Stimulated activated naive B cell treated with anti-CD40 and anti-IgM and Interleukin-4, amounts not matched to agents 10 μg/mL and 1 μg/mL and 100 μg/mL, for 72 hours (primary cell): ENCODE data around the gene KLF14.
"Not testable (repeated sequence)": the region's sequence is repeated elsewhere in the genome, so short reads cannot be mapped to it uniquely, and the experiment has no call there.

Experiments
- ATAC-seq, 2 donors: fragments of 150-1000 bp; cut with Tn5 transposase; replicated peaks; 2 replicates each; pipeline ENCODE4 v1.10.0; 2021; ENCODE audit warnings: moderate library complexity in 1 of 2
- DNase-seq: peaks from one replicate; pipeline ENCODE4 v3.0.0; 2021
- H3K27ac Mint-ChIP-seq: one replicate; pipeline ENCODE4 v1.8.0; 2022; ENCODE audit warnings: mild to moderate bottlenecking, mixed read lengths
- H3K27me3 Mint-ChIP-seq, 2 donors: one replicate each; pipeline ENCODE4 v1.8.0; 2022; ENCODE audit warnings: mixed read lengths in 2 of 2
- H3K36me3 Mint-ChIP-seq, 2 donors: one replicate each; pipeline ENCODE4 v1.8.0; 2022; ENCODE audit warnings: mixed read lengths in 2 of 2, mild to moderate bottlenecking in 1 of 2
- H3K4me1 Mint-ChIP-seq, 2 donors: one replicate each; pipeline ENCODE4 v1.8.0; 2022; ENCODE audit warnings: mixed read lengths in 2 of 2, mild to moderate bottlenecking in 1 of 2
- H3K4me3 Mint-ChIP-seq, 2 donors: one replicate each; pipeline ENCODE4 v1.8.0; 2022; ENCODE audit warnings: mild to moderate bottlenecking in 2 of 2, mixed read lengths in 2 of 2, moderate library complexity in 1 of 2
- H3K9me3 Mint-ChIP-seq, 2 donors: one replicate each; pipeline ENCODE4 v1.8.0; 2022; ENCODE audit warnings: mixed read lengths in 2 of 2, mild to moderate bottlenecking in 1 of 2

Gene KLF14

DNA sequence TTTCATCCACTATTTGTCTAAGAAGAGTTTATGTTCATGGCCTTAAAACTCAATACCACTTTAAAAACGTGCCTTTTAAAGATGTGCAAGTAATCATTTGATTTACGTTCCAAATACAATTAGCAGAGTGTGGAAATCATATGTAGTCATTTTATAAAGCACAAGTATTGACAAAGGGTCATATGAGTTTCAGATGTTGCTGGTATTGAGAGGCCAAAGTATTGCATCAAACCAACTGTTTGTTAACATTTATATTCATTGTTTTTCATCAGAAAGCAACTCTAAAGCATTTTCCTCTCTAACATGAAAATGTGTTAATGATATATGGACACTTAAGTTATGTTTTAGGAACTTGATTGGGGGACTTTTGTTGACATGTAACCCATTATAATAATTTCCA lies 36.2 kb downstream of the KLF14 start:
- Mint-ChIP-seq H3K36me3 (no peaks in the 10 kb centered on the region), H3K4me3 (no peak overlapping the region), H3K9me3 (no peaks in the 10 kb centered on the region), H3K27ac (no peak overlapping the region), H3K27me3 (peaks cover 6 to 10% of the 10 kb centered on the region in 2 donors), H3K4me1 (no peaks in the 10 kb centered on the region)
- no peak for ATAC-seq
- no peak for DNase-seq

DNA sequence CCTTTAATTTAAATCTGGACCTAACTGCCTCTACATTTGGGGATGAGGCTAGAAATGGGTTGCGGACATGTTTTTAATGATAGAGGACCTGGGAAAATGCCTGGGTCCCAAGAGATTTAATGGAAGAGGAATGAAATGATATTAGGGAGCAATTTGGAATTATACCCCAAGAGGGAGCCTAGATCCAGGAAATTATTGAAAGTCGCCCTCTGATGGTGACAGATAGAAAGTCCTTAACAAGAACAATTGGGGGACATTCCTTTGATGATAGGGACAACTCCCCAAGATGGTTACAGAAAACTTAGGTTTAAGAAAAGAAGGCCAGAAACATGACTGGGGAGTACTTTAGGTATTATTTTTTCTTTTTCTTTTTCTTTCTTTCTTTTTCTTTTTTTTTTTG lies 38.2 kb downstream of the KLF14 start:
- Mint-ChIP-seq H3K27ac (no peak overlapping the region), H3K4me1 (no peaks in the 10 kb centered on the region), H3K4me3 (no peak overlapping the region), H3K36me3 (no peaks in the 10 kb centered on the region), H3K27me3 (peaks cover 6 to 7% of the 10 kb centered on the region in 2 donors), H3K9me3 (peaks cover 0 to 4% of the 10 kb centered on the region in 2 donors)
- no peak for DNase-seq
- ATAC-seq, result no peak

DNA sequence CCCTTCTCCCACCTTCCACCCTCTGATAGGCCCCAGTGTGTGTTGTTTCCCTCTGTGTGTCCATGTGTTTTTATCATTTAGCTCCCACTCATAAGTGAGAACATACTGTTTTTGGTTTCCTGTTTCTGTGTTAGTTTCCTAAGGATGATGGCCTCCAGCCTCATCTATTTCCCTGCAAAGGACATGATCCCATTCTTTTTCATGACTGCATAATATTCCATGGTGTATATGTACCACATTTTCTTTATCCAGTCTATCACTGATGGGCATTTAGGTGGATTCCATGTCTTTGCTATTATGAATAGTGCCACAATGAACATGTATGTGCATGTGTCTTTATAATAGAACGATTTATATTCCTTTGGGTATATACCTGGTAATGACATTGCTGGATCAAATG lies 41.6 kb downstream of the KLF14 start:
- H3K4me3 Mint-ChIP-seq, ATAC-seq, H3K9me3 Mint-ChIP-seq, H3K27ac Mint-ChIP-seq, H3K27me3 Mint-ChIP-seq, H3K4me1 Mint-ChIP-seq, DNase-seq, H3K36me3 Mint-ChIP-seq: not testable (repeated sequence)

DNA sequence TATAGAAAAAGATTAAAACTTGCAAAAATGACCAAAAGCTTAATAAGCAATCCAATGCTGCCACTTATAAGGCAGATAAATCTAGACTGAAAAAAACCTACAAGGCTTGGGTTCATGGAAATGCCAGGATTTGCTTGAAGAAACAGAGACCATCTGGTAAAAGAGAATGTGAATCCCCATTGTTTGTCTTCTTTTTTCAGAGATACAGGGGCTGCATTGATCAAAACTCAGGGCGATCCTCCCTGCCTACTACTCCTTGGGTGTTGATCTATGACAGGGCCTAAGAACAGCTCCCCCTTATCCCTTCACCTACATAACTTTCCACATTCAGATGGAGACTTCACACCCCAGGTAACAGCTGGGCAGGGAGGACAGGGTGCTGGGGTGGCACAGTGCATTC lies 44.3 kb downstream of the KLF14 start:
- ATAC-seq, result no peak

DNA sequence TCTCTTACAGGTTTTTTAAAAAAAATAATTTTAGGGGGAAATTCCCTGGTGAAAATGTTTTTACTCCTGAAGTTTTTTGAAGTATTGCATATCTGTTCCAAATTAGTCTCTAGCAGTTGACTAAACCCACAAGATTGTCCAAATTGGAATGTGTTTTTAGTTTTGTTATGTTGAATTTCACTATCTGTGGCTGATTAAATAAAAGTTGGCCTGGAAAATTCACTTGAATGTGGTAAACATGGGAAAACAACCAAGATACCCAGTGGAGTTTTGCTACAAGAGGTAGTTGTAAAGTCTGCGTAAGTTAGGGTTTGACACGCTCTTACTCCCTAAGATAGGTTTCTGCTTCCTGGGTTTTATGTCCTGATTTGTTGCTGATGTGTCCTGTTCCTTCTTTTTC lies 51.0 kb downstream of the KLF14 start:
- no peaks in the 10 kb centered on the region for H3K4me1 Mint-ChIP-seq
- no peak for DNase-seq
- H3K9me3 Mint-ChIP-seq, result no peaks in the 10 kb centered on the region
- H3K36me3 Mint-ChIP-seq, result no peaks in the 10 kb centered on the region
- peaks cover 8 to 10% of the 10 kb centered on the region in 2 donors for H3K27me3 Mint-ChIP-seq
- no peak overlapping the region for H3K27ac Mint-ChIP-seq
- no peak overlapping the region for H3K4me3 Mint-ChIP-seq
- no peak for ATAC-seq

More for the DNA sequence above, 44.3 kb downstream of the KLF14 start:
- Mint-ChIP-seq H3K36me3 (peaks cover 0 to 1% of the 10 kb centered on the region in 2 donors), H3K9me3 (peaks cover 8 to 9% of the 10 kb centered on the region in 2 donors), H3K27ac (no peak overlapping the region), H3K4me3 (no peak overlapping the region), H3K27me3 (peaks cover 4 to 10% of the 10 kb centered on the region in 2 donors), H3K4me1 (no peaks in the 10 kb centered on the region)
- DNase-seq, result no peak
